ENCODE measurements around the gene IL36A.

The IL36A gene

DNA sequence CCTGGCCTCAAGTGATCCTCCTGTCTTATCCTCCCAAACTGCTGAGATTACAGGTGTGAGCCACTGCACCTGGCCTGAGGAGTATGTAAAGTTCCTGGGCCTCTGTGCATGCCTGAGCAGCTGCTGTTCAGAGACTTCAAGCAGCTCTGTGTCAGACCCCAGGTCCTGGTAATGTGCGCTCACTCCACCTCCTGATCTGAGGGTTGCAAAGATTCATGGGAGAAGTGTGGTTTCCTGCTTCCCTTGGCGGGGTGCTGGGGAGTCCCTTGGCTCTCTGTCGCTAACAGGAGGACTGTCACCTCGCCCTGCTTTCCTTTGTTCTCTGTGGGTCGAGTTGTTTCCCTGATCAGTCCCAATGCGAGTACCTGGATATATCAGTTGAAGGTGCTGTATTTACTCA lies 8.6 kb upstream of the IL36A start:
- ChIA-PET POLR2A (no interaction called here), CTCF (no interaction called here)
- DNase-seq (ENCODE audit: extremely low spot score): no peak
- TF ChIP-seq BHLHE40 (IDR thresholded peaks at IDR 0.05; ENCODE audit: borderline replicate concordance) (no peak), SUZ12 (IDR thresholded peaks at IDR 0.05) (no peak), TARDBP (IDR thresholded peaks at IDR 0.05) (no peak), HDGF (IDR thresholded peaks at IDR 0.05; ENCODE audit: borderline replicate concordance) (no peak), NFRKB (IDR thresholded peaks at IDR 0.05) (no peak), FOXK2 (IDR thresholded peaks at IDR 0.05) (no peak)

DNA sequence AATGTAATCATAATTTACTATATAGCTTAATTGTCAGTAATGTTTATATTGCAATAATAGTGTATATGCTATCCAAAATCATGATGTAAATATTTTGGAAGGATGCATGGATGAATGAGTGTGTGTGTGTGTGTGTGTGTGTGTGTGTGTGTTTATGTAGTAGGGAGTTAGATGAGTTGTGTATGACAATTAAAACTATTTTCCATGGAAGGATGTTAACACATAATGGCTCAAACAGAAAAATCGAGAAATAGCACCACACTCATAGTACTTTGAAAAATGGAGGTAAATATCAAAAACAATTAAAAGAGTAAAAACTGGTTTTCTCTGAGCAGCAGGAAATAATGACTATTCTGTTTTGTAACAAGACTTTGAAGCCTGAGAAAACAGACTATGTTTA lies 8.1 kb upstream of the IL36A start:
- DNase-seq (ENCODE audit: extremely low spot score): no peak
- CTCF ChIA-PET: no interaction called here
- TF ChIP-seq FOXM1 (IDR thresholded peaks at IDR 0.05; ENCODE audit: borderline replicate concordance): no peak
- no peak for TF ChIP-seq FOXA1 (IDR thresholded peaks at IDR 0.05)
- TF ChIP-seq TARDBP (IDR thresholded peaks at IDR 0.05): no peak
- no peak for TF ChIP-seq HDGF (IDR thresholded peaks at IDR 0.05; ENCODE audit: borderline replicate concordance)
- TF ChIP-seq ELF4 (IDR thresholded peaks at IDR 0.05): no peak
- TF ChIP-seq BHLHE40 (IDR thresholded peaks at IDR 0.05; ENCODE audit: borderline replicate concordance): no peak
- no peak for TF ChIP-seq SP1 (IDR thresholded peaks at IDR 0.05)
- no peak for TF ChIP-seq LEF1 (IDR thresholded peaks at IDR 0.05; ENCODE audit: borderline replicate concordance)
- POLR2A ChIA-PET: no interaction called here

DNA sequence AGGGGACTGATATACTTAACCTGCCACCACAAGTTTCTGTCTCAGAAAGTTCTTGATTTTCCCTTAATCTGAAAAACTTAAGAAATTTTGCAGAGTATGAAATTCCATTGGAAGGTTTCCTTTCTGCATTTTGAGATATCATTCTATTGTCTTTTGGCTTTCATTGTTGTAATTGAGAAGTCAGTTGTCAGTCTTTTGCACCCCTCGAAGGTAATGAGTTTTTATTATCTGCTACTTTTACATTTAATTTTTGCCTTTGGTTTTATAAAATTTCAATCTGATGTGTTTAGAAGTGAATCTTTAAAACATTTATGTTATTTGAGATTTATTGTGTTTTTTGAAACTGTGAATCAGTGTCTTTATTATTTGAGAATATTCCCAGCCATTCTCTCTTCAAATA lies 4.8 kb upstream of the IL36A start:
- no peak for DNase-seq (ENCODE audit: extremely low spot score)
- no peak for TF ChIP-seq NFRKB (IDR thresholded peaks at IDR 0.05)
- TF ChIP-seq, protein P1, sequence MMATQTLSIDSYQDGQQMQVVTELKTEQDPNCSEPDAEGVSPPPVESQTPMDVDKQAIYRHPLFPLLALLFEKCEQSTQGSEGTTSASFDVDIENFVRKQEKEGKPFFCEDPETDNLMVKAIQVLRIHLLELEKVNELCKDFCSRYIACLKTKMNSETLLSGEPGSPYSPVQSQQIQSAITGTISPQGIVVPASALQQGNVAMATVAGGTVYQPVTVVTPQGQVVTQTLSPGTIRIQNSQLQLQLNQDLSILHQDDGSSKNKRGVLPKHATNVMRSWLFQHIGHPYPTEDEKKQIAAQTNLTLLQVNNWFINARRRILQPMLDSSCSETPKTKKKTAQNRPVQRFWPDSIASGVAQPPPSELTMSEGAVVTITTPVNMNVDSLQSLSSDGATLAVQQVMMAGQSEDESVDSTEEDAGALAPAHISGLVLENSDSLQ (IDR thresholded peaks at IDR 0.05): no peak
- TF ChIP-seq FOXK2 (IDR thresholded peaks at IDR 0.05): no peak
- no peak for TF ChIP-seq SUZ12 (IDR thresholded peaks at IDR 0.05)
- no peak for TF ChIP-seq ELF4 (IDR thresholded peaks at IDR 0.05)
- no peak for TF ChIP-seq ZNF384 (IDR thresholded peaks at IDR 0.05)
- TF ChIP-seq HDGF (IDR thresholded peaks at IDR 0.05; ENCODE audit: borderline replicate concordance): no peak
- no peak for TF ChIP-seq CTBP1 (IDR thresholded peaks at IDR 0.05; ENCODE audit: borderline replicate concordance)
- no peak for TF ChIP-seq SP1 (IDR thresholded peaks at IDR 0.05)
- CTCF ChIA-PET: no interaction called here
- POLR2A ChIA-PET: no interaction called here

DNA sequence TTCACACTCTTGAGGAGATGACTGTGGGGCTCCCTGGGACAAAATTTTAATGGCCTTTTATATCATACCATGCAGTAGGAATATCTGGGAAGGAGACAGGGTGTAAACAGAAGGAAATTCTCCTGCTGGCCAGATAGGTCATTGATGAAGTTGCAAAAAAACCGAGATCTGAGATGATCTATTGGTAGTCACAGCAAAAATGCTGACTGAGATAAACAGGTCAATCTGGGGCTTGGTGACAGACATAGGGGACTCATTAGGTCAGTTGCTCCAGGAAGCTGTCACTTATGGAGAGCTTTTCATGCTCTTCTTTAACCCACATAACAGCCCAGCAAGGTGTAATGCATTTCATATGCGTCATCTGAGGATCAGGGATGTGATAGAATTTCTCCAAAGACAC lies 2.6 kb upstream of the IL36A start:
- POLR2A ChIA-PET: interaction anchor here (0.6 kb wide), 1 partner anchor 19 kb away, joined by 3 read pairs; no protein-coding TSS in a partner anchor
- TF ChIP-seq FOXK2 (IDR thresholded peaks at IDR 0.05) (no peak), BHLHE40 (IDR thresholded peaks at IDR 0.05; ENCODE audit: borderline replicate concordance) (no peak), CTBP1 (IDR thresholded peaks at IDR 0.05; ENCODE audit: borderline replicate concordance) (no peak), ARNT (IDR thresholded peaks at IDR 0.05) (no peak), LEF1 (IDR thresholded peaks at IDR 0.05; ENCODE audit: borderline replicate concordance) (no peak), FOXM1 (IDR thresholded peaks at IDR 0.05; ENCODE audit: borderline replicate concordance) (no peak), L3MBTL2 (conservative IDR thresholded peaks at IDR 0.05) (no peak), SUZ12 (IDR thresholded peaks at IDR 0.05) (no peak), FOXA1 (IDR thresholded peaks at IDR 0.05) (no peak), NFRKB (IDR thresholded peaks at IDR 0.05) (no peak), HDGF (IDR thresholded peaks at IDR 0.05; ENCODE audit: borderline replicate concordance) (no peak)
- TF ChIP-seq, protein P1 (IDR thresholded peaks at IDR 0.05): no peak
- CTCF ChIA-PET: no interaction called here
- DNase-seq (ENCODE audit: extremely low spot score): no peak

DNA sequence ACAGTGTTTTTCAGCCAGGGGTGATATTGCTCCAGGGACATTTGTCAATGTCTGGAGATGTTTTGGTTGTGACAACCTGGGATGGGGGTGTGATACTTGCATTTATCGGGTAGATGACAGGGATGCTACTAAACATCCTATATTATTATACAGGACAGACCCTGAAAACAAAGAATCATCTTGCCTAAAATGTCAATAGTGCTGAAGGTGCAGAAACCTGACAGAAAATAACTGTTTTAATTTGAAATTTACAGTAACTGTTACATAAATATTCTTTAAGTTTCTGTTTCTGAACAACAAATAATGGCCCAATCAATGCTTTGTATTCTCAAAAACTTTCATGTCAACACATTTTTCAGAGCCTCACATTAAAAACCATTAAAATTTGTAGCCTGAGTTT lies 2.0 kb downstream of the IL36A start:
- ChIA-PET CTCF (no interaction called here), POLR2A (no interaction called here)
- DNase-seq (ENCODE audit: extremely low spot score): no peak
- no peak for TF ChIP-seq TARDBP (IDR thresholded peaks at IDR 0.05)

DNA sequence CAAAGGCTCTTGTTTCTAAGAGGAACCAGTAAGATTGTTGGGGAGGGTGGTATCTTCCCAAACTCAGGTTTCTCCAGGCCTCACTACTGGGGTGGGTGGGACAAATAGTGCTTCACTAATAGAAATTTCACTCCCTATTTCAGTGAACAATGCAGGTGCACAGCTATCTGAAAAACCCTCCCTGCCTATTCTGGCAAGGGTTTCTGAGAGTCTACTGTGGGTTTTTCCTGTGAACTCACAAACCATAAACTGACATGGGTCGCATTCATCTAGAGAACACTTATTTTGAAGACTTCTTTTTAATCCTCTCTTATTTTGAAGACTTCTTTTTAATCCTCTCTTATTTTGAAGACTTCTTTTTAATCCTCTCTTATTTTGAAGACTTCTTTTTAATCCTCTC lies 4.4 kb downstream of the IL36A start:
- DNase-seq (ENCODE audit: extremely low spot score): no peak
- no peak for TF ChIP-seq ARNT (IDR thresholded peaks at IDR 0.05)
- no peak for TF ChIP-seq L3MBTL2 (conservative IDR thresholded peaks at IDR 0.05)
- no peak for TF ChIP-seq FOXK2 (IDR thresholded peaks at IDR 0.05)
- no peak for TF ChIP-seq SP1 (IDR thresholded peaks at IDR 0.05)
- TF ChIP-seq ZNF384 (IDR thresholded peaks at IDR 0.05): no peak
- TF ChIP-seq CTBP1 (IDR thresholded peaks at IDR 0.05; ENCODE audit: borderline replicate concordance): no peak
- TF ChIP-seq TARDBP (IDR thresholded peaks at IDR 0.05): no peak
- TF ChIP-seq BHLHE40 (IDR thresholded peaks at IDR 0.05; ENCODE audit: borderline replicate concordance): no peak
- TF ChIP-seq SUZ12 (IDR thresholded peaks at IDR 0.05): no peak
- no peak for TF ChIP-seq FOXM1 (IDR thresholded peaks at IDR 0.05; ENCODE audit: borderline replicate concordance)
- no peak for TF ChIP-seq FOXA1 (IDR thresholded peaks at IDR 0.05)
- TF ChIP-seq LEF1 (IDR thresholded peaks at IDR 0.05; ENCODE audit: borderline replicate concordance): no peak
- TF ChIP-seq, protein P1 (IDR thresholded peaks at IDR 0.05): no peak
- no peak for TF ChIP-seq HDGF (IDR thresholded peaks at IDR 0.05; ENCODE audit: borderline replicate concordance)
- TF ChIP-seq NFRKB (IDR thresholded peaks at IDR 0.05): no peak
- ChIA-PET CTCF (no interaction called here), POLR2A (no interaction called here)

DNA sequence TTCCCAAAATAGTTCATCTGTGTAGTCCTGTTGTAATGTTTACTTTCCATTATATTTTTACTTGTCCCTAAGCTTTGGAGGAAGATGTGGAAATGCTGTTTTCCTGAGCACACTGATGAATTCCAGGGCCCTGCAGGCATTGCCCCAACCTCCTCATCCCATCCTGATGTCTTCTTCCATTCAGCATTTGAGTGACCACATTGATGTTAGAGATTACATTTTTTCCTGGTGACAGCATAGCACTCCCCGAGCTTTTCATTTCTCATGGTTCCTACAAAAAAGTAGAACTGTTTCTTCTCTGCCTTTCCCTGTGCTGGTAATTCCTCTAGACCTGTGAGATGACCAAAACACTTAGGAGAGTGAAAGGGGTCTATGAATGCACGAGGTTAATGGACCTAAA lies 4.8 kb downstream of the IL36A start:
- no peak for DNase-seq (ENCODE audit: extremely low spot score)
- TF ChIP-seq L3MBTL2 (conservative IDR thresholded peaks at IDR 0.05): no peak
- no peak for TF ChIP-seq TARDBP (IDR thresholded peaks at IDR 0.05)
- TF ChIP-seq NFRKB (IDR thresholded peaks at IDR 0.05): no peak
- TF ChIP-seq BHLHE40 (IDR thresholded peaks at IDR 0.05; ENCODE audit: borderline replicate concordance): no peak
- TF ChIP-seq FOXK2 (IDR thresholded peaks at IDR 0.05): no peak
- TF ChIP-seq SUZ12 (IDR thresholded peaks at IDR 0.05): no peak
- no peak for TF ChIP-seq FOXA1 (IDR thresholded peaks at IDR 0.05)
- no peak for TF ChIP-seq ZNF384 (IDR thresholded peaks at IDR 0.05)
- no peak for TF ChIP-seq ELF4 (IDR thresholded peaks at IDR 0.05)
- TF ChIP-seq ARNT (IDR thresholded peaks at IDR 0.05): no peak
- TF ChIP-seq HDGF (IDR thresholded peaks at IDR 0.05; ENCODE audit: borderline replicate concordance): no peak
- no peak for TF ChIP-seq LEF1 (IDR thresholded peaks at IDR 0.05; ENCODE audit: borderline replicate concordance)
- TF ChIP-seq FOXM1 (IDR thresholded peaks at IDR 0.05; ENCODE audit: borderline replicate concordance): no peak
- TF ChIP-seq, protein P1 (IDR thresholded peaks at IDR 0.05): no peak
- no peak for TF ChIP-seq CTBP1 (IDR thresholded peaks at IDR 0.05; ENCODE audit: borderline replicate concordance)
- CTCF ChIA-PET: no interaction called here
- POLR2A ChIA-PET: no interaction called here
